T-helper 17 cell (primary cell): ENCODE measurements around the gene HDDC2. TPM values are rescaled to one million over a fixed set of nuclear protein-coding genes. Genes with fewer than 3 reads are reported as not detected.

Experiments
- ATAC-seq: fragments of 150-1000 bp; cut with Tn5 transposase; 2 replicates; pipeline ENCODE4 v1.10.0; 2021; ENCODE audit warnings: mild to moderate bottlenecking, moderate library complexity
- DNase-seq, 3 donors: peaks; one replicate each; pipeline versions ENCODE4 v3.0.0 to v3.0.0-alpha.2; 2020 to 2021
- H3K9me3 ChIP-seq: one replicate; pipeline ENCODE4 v1.7.0; 2013; ENCODE audit warnings: low read length, mild to moderate bottlenecking; ENCODE audit not compliant: control insufficient read depth, poor library complexity, severe bottlenecking
- H3K27ac Mint-ChIP-seq: one replicate; pipeline ENCODE4 v1.8.0; 2022; ENCODE audit warnings: mild to moderate bottlenecking, moderate library complexity, mixed read lengths
- H3K27me3 Mint-ChIP-seq: one replicate; pipeline ENCODE4 v1.8.0; 2022; ENCODE audit warnings: mixed read lengths
- H3K36me3 Mint-ChIP-seq: one replicate; pipeline ENCODE4 v1.8.0; 2022; ENCODE audit warnings: low read depth, mixed read lengths
- H3K4me1 Mint-ChIP-seq: one replicate; pipeline ENCODE4 v1.8.0; 2022; ENCODE audit warnings: mild to moderate bottlenecking, mixed read lengths
- H3K4me3 Mint-ChIP-seq: one replicate; pipeline ENCODE4 v1.8.0; 2022; ENCODE audit warnings: mild to moderate bottlenecking, moderate library complexity, mixed read lengths
- total RNA-seq, 4 donors: library from RNA in 2 of 4; stranded (reverse) in 2 of 4; gene quantifications; one replicate each; pipeline ENCODE4 v1.2.3 and lab custom pipeline; 2022 to 2026

HDDC2 gene
- total RNA-seq, 2 donors from 2014 or later: 22.1 to 33.1 TPM

GRCh38 chr6:125232466-125232865 is 69.3 kb downstream of the HDDC2 start:
- Mint-ChIP-seq H3K4me1 (no peaks in the 10 kb centered on the region), H3K36me3 (no peaks in the 10 kb centered on the region), H3K27ac (no peak overlapping the region), H3K4me3 (no peak overlapping the region), H3K27me3 (peaks cover 6% of the 10 kb centered on the region)
- DNase-seq (no peak), ATAC-seq (no peak)
- no peaks in the 10 kb centered on the region for H3K9me3 ChIP-seq

GRCh38 chr6:125231574-125232343 is 70.0 kb downstream of the HDDC2 start:
- Mint-ChIP-seq H3K4me1 (no peaks in the 10 kb centered on the region), H3K27me3 (peaks cover 6% of the 10 kb centered on the region), H3K27ac (no peak overlapping the region), H3K36me3 (no peaks in the 10 kb centered on the region), H3K4me3 (no peak overlapping the region)
- H3K9me3 ChIP-seq: no peaks in the 10 kb centered on the region
- DNase-seq (no peak), ATAC-seq (no peak)

- H3K36me3 Mint-ChIP-seq: no peaks in the 10 kb centered on the region
- H3K9me3 ChIP-seq: no peaks in the 10 kb centered on the region
- H3K27ac Mint-ChIP-seq: no peak overlapping the region
- no peak for DNase-seq
- no peaks in the 10 kb centered on the region for H3K4me1 Mint-ChIP-seq
- peaks cover 6% of the 10 kb centered on the region for H3K27me3 Mint-ChIP-seq
- H3K4me3 Mint-ChIP-seq: no peak overlapping the region
- ATAC-seq: no peak
Measured at GRCh38 chr6:125231133-125231532, 70.6 kb downstream of the HDDC2 start.

GRCh38 chr6:125230674-125231073 is 71.1 kb downstream of the HDDC2 start:
- ATAC-seq: no peak
- Mint-ChIP-seq H3K27ac (no peak overlapping the region), H3K4me3 (no peak overlapping the region), H3K36me3 (no peaks in the 10 kb centered on the region), H3K27me3 (peaks cover 6% of the 10 kb centered on the region), H3K4me1 (no peaks in the 10 kb centered on the region)
- DNase-seq: no peak
- H3K9me3 ChIP-seq: no peaks in the 10 kb centered on the region

- ATAC-seq: no peak
Measured at GRCh38 chr6:125228981-125229479, 72.7 kb downstream of the HDDC2 start.

GRCh38 chr6:125227244-125227643 is 74.5 kb downstream of the HDDC2 start:
- DNase-seq: no peak
- H3K4me3 Mint-ChIP-seq: no peak overlapping the region

More at GRCh38 chr6:125228981-125229479, 72.7 kb downstream of the HDDC2 start:
- H3K9me3 ChIP-seq: no peaks in the 10 kb centered on the region
- Mint-ChIP-seq H3K27me3 (peaks cover 6% of the 10 kb centered on the region), H3K4me3 (no peak overlapping the region), H3K4me1 (no peaks in the 10 kb centered on the region), H3K27ac (no peak overlapping the region), H3K36me3 (no peaks in the 10 kb centered on the region)
- DNase-seq: no peak

More at GRCh38 chr6:125227244-125227643, 74.5 kb downstream of the HDDC2 start:
- Mint-ChIP-seq H3K36me3 (no peaks in the 10 kb centered on the region), H3K4me1 (no peaks in the 10 kb centered on the region), H3K27ac (no peak overlapping the region), H3K27me3 (peaks cover 6% of the 10 kb centered on the region)
- no peaks in the 10 kb centered on the region for H3K9me3 ChIP-seq
- ATAC-seq: no peak

Other genes with a start within 250 kb of the HDDC2 start
- gene TPD52L1, start 148.2 kb downstream of the HDDC2 start, total RNA-seq: not detected